ENCODE data around the gene HSPD1. TPM values are rescaled to one million over a fixed set of nuclear protein-coding genes. Genes with fewer than 3 reads are reported as not detected.

HSPD1 gene
- total RNA-seq, 1 donor from 2014 or later = 97.6 TPM

- no peak for DNase-seq (ENCODE audit: low read depth in 2 of 2)
Measured at GRCh38 chr2:197437380-197437779, 62.3 kb downstream of the HSPD1 start.

Other genes with a start within 250 kb of the HSPD1 start
- gene ANKRD44, start 189.1 kb downstream of the HSPD1 start, total RNA-seq = 1.6 and 4.4 TPM in 2 replicates
- gene SF3B1, start 64.8 kb downstream of the HSPD1 start, total RNA-seq = 115 and 129 TPM in 2 replicates
- gene COQ10B, start 46.3 kb downstream of the HSPD1 start, total RNA-seq = 19.0 and 30.0 TPM in 2 replicates
- gene HSPE1, start 539 bp upstream of the HSPD1 start, total RNA-seq = 52.3 and 57.1 TPM in 2 replicates
- gene MOB4, start 16.2 kb upstream of the HSPD1 start, total RNA-seq = 23.1 and 25.4 TPM in 2 replicates
- 7.8 and 13.3 TPM in 2 replicates for gene RFTN2, start 175.7 kb upstream of the HSPD1 start, total RNA-seq
- gene MARS2, start 205.5 kb upstream of the HSPD1 start, total RNA-seq = 2.6 and 6.2 TPM in 2 replicates

All from lung microvascular endothelial cell (primary cell).